DND-41 (cell line): ENCODE measurements around the gene RFX2.

ENCODE experiments used
- EZH2 ChIP-seq: IDR thresholded peaks from 3 replicates; pipeline ENCODE4 v1.6.1; 2012; ENCODE audit warnings: borderline replicate concordance, low read depth, mild to moderate bottlenecking, moderate library complexity, low read length, inconsistent platforms; ENCODE audit not compliant: severe bottlenecking
- TF ChIP-seq, protein P1 (sequence below): IDR thresholded peaks from 2 replicates; pipeline ENCODE4 v1.5.1; 2012; ENCODE audit warnings: borderline replicate concordance, low read length, moderate library complexity, mild to moderate bottlenecking; ENCODE audit not compliant: poor library complexity, severe bottlenecking; ENCODE audit errors: extremely low read depth

DNA sequence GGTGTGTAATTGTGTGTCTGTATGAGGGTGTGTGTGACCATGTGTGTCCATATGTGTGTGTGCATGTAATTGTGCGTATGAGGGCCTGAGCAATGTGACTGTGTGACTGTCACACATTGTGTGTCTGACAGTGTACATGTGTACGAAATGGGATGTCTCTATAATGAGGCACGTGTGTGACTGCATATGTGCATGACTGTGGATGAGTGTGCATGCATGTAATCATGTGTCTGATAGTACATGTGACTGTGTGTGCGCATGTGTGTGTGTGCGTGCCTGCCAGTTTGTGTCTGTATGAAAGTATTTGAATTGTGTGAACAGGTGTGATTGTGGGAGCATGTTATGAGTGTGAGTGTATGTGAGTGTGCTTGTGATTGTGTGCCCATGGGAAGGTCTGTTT, 22.9 kb upstream of the RFX2 start:
- TF ChIP-seq, protein P1, sequence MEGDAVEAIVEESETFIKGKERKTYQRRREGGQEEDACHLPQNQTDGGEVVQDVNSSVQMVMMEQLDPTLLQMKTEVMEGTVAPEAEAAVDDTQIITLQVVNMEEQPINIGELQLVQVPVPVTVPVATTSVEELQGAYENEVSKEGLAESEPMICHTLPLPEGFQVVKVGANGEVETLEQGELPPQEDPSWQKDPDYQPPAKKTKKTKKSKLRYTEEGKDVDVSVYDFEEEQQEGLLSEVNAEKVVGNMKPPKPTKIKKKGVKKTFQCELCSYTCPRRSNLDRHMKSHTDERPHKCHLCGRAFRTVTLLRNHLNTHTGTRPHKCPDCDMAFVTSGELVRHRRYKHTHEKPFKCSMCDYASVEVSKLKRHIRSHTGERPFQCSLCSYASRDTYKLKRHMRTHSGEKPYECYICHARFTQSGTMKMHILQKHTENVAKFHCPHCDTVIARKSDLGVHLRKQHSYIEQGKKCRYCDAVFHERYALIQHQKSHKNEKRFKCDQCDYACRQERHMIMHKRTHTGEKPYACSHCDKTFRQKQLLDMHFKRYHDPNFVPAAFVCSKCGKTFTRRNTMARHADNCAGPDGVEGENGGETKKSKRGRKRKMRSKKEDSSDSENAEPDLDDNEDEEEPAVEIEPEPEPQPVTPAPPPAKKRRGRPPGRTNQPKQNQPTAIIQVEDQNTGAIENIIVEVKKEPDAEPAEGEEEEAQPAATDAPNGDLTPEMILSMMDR: no peak
- no peak for TF ChIP-seq EZH2
